ENCODE measurements around the gene EFCAB12.
A peak's percentile ranks its signal among the peaks of the same experiment; 100 is the strongest.
"Not testable (repeated sequence)": the region's sequence is repeated elsewhere in the genome, so short reads cannot be mapped to it uniquely, and the experiment has no call there.

EFCAB12 gene

GRCh38 chr3:129398803-129399144 lies 29.7 kb downstream of the EFCAB12 start:
- TF ChIP-seq FOXA1 (IDR thresholded peaks at IDR 0.05), result no peak
- no peak for TF ChIP-seq SP1 (IDR thresholded peaks at IDR 0.05)
- TF ChIP-seq PKNOX1 (IDR thresholded peaks at IDR 0.05), result no peak
- no peak for TF ChIP-seq ELF4 (IDR thresholded peaks at IDR 0.05)
- no peak for TF ChIP-seq BHLHE40 (IDR thresholded peaks at IDR 0.05; ENCODE audit: borderline replicate concordance)
- no peak for TF ChIP-seq FOXM1 (IDR thresholded peaks at IDR 0.05; ENCODE audit: borderline replicate concordance)
- TF ChIP-seq SUZ12 (IDR thresholded peaks at IDR 0.05), result no peak
- TF ChIP-seq L3MBTL2 (conservative IDR thresholded peaks at IDR 0.05), result no peak
- CTCF ChIA-PET, result no interaction called here

GRCh38 chr3:129393760-129394564 lies 34.5 kb downstream of the EFCAB12 start:
- POLR2A ChIA-PET, CTCF ChIA-PET: not testable (repeated sequence)

More at GRCh38 chr3:129398803-129399144, 29.7 kb downstream of the EFCAB12 start:
- POLR2A ChIA-PET, result interaction anchor here (0.7 kb wide), 1 partner anchor 41 kb away, joined by 3 read pairs; the partner anchor contains the start of genes IFT122 and MBD4
- DNase-seq (ENCODE audit: extremely low spot score), result peak; percentile 41

GRCh38 chr3:129393271-129393670 lies 35.2 kb downstream of the EFCAB12 start:
- no peak for DNase-seq (ENCODE audit: extremely low spot score)
- CTCF ChIA-PET, result no interaction called here
- POLR2A ChIA-PET, result no interaction called here
- no peak for TF ChIP-seq BHLHE40 (IDR thresholded peaks at IDR 0.05; ENCODE audit: borderline replicate concordance)
- no peak for TF ChIP-seq NFRKB (IDR thresholded peaks at IDR 0.05)
- TF ChIP-seq FOXM1 (IDR thresholded peaks at IDR 0.05; ENCODE audit: borderline replicate concordance), result no peak
- no peak for TF ChIP-seq ARNT (IDR thresholded peaks at IDR 0.05)
- TF ChIP-seq LEF1 (IDR thresholded peaks at IDR 0.05; ENCODE audit: borderline replicate concordance), result no peak
- no peak for TF ChIP-seq ZNF384 (IDR thresholded peaks at IDR 0.05)
- TF ChIP-seq L3MBTL2 (conservative IDR thresholded peaks at IDR 0.05), result no peak
- no peak for TF ChIP-seq CTBP1 (IDR thresholded peaks at IDR 0.05; ENCODE audit: borderline replicate concordance)
- TF ChIP-seq SP1 (IDR thresholded peaks at IDR 0.05), result no peak
- no peak for TF ChIP-seq ELF4 (IDR thresholded peaks at IDR 0.05)
- TF ChIP-seq FOXK2 (IDR thresholded peaks at IDR 0.05), result no peak
- TF ChIP-seq TARDBP (IDR thresholded peaks at IDR 0.05), result no peak
- TF ChIP-seq SUZ12 (IDR thresholded peaks at IDR 0.05), result no peak
- TF ChIP-seq HDGF (IDR thresholded peaks at IDR 0.05; ENCODE audit: borderline replicate concordance), result no peak
- no peak for TF ChIP-seq FOXA1 (IDR thresholded peaks at IDR 0.05)
- no peak for TF ChIP-seq PKNOX1 (IDR thresholded peaks at IDR 0.05)

More at GRCh38 chr3:129393760-129394564, 34.5 kb downstream of the EFCAB12 start:
- not testable (repeated sequence) for DNase-seq (ENCODE audit: extremely low spot score)

GRCh38 chr3:129392106-129392887 lies 36.1 kb downstream of the EFCAB12 start:
- POLR2A ChIA-PET; DNase-seq (ENCODE audit: extremely low spot score); CTCF ChIA-PET: not testable (repeated sequence)

GRCh38 chr3:129391583-129391982 lies 36.9 kb downstream of the EFCAB12 start:
- POLR2A ChIA-PET, result interaction anchor here (0.7 kb wide), 1 partner anchor 20 kb away, joined by 3 read pairs; no protein-coding TSS in a partner anchor
- CTCF ChIA-PET; DNase-seq (ENCODE audit: extremely low spot score): not testable (repeated sequence)

- CTCF ChIA-PET, result no interaction called here
- TF ChIP-seq SUZ12 (IDR thresholded peaks at IDR 0.05), result no peak
- TF ChIP-seq NFRKB (IDR thresholded peaks at IDR 0.05), result no peak
- no peak for TF ChIP-seq CTBP1 (IDR thresholded peaks at IDR 0.05; ENCODE audit: borderline replicate concordance)
- TF ChIP-seq ARNT (IDR thresholded peaks at IDR 0.05), result no peak
- no peak for TF ChIP-seq FOXM1 (IDR thresholded peaks at IDR 0.05; ENCODE audit: borderline replicate concordance)
- DNase-seq (ENCODE audit: extremely low spot score), result no peak
- POLR2A ChIA-PET, result no interaction called here
Measured at GRCh38 chr3:129389572-129389937, 38.9 kb downstream of the EFCAB12 start.

GRCh38 chr3:129388791-129389571 lies 39.5 kb downstream of the EFCAB12 start:
- DNase-seq (ENCODE audit: extremely low spot score); CTCF ChIA-PET; POLR2A ChIA-PET: not testable (repeated sequence)

Measured in HEK293T (cell line).